Measurements from ENCODE around the gene VAPB. TPM values are rescaled to one million over a fixed set of nuclear protein-coding genes. Genes with fewer than 3 reads are reported as not detected.
A peak's percentile ranks its signal among the peaks of the same experiment; 100 is the strongest.

VAPB gene
- polyA plus RNA-seq, 4 donors: 50.5 to 64.3 (median 57.9) TPM

- no peak for DNase-seq (ENCODE audit: low read depth in 4 of 4, low spot score in 3 of 4)
Measured at GRCh38 chr20:58457083-58457695, 68.2 kb downstream of the VAPB start.

- DNase-seq (ENCODE audit: low read depth in 4 of 4, low spot score in 3 of 4): no peak
Measured at GRCh38 chr20:58458342-58459057, 69.5 kb downstream of the VAPB start.

- DNase-seq (ENCODE audit: low read depth in 4 of 4, low spot score in 3 of 4): no peak
Measured at GRCh38 chr20:58459058-58459750, 70.2 kb downstream of the VAPB start.

GRCh38 chr20:58461104-58461503 lies 72.1 kb downstream of the VAPB start:
- DNase-seq (ENCODE audit: low read depth in 4 of 4, low spot score in 3 of 4): no peak

- DNase-seq (ENCODE audit: low read depth in 4 of 4, low spot score in 3 of 4): no peak
Measured at GRCh38 chr20:58461899-58462298, 72.9 kb downstream of the VAPB start.

GRCh38 chr20:58463256-58463655 lies 74.2 kb downstream of the VAPB start:
- no peak for DNase-seq (ENCODE audit: low read depth in 4 of 4, low spot score in 3 of 4)

GRCh38 chr20:58464838-58465237 lies 75.8 kb downstream of the VAPB start:
- no peak for DNase-seq (ENCODE audit: low read depth in 4 of 4, low spot score in 3 of 4)

GRCh38 chr20:58466095-58466708 lies 77.2 kb downstream of the VAPB start:
- DNase-seq (ENCODE audit: low read depth in 4 of 4, low spot score in 3 of 4): no peak

- no peak for DNase-seq (ENCODE audit: low read depth in 4 of 4, low spot score in 3 of 4)
Measured at GRCh38 chr20:58466729-58467571, 77.9 kb downstream of the VAPB start.

GRCh38 chr20:58467572-58468527 lies 78.8 kb downstream of the VAPB start:
- no peak for DNase-seq (ENCODE audit: low read depth in 4 of 4, low spot score in 3 of 4)

- DNase-seq (ENCODE audit: low read depth in 4 of 4, low spot score in 3 of 4): no peak
Measured at GRCh38 chr20:58469616-58470015, 80.6 kb downstream of the VAPB start.

GRCh38 chr20:58470336-58471192 lies 81.5 kb downstream of the VAPB start:
- no peak for DNase-seq (ENCODE audit: low read depth in 4 of 4, low spot score in 3 of 4)

- peak in 3 of 4 donors; percentile 48 to 67 (median 64) for DNase-seq (ENCODE audit: low read depth in 4 of 4, low spot score in 3 of 4)
Measured at GRCh38 chr20:58471193-58472164, 82.5 kb downstream of the VAPB start.

GRCh38 chr20:58472273-58473018 lies 83.4 kb downstream of the VAPB start:
- DNase-seq (ENCODE audit: low read depth in 4 of 4, low spot score in 3 of 4): no peak

- no peak for DNase-seq (ENCODE audit: low read depth in 4 of 4, low spot score in 3 of 4)
Measured at GRCh38 chr20:58473453-58474425, 84.7 kb downstream of the VAPB start.

All from left renal pelvis (tissue), 4 donors.